Raji (cell line): ENCODE data around the gene AKAP10.

ENCODE experiments used
- POLR2A ChIP-seq: IDR thresholded peaks from 2 replicates; pipeline ENCODE4 v1.6.1; 2011; ENCODE audit warnings: low read depth, low read length, control low read depth; ENCODE audit not compliant: insufficient read depth

AKAP10 gene

DNA sequence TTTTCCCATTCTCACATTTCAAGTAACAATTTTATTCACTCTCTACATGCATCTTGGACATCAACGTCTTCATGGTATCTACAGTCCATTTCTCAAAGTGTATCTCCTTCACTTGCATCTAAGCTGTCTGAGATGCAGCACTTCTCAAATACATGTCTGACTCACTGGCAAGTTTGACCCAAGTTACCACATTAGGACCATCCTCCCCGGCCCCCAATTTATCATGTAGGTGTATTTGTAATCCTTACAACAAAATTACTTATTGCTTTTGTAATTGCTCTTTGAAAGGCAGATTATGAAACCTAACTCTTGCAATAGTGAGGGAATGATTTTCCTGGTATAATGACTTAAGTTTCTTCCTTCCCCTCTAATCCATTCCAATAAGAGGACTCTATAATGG lies 80.9 kb downstream of the AKAP10 start:
- no peak for TF ChIP-seq POLR2A

- no peak for TF ChIP-seq POLR2A
Observed at GRCh38 chr17:19886116-19886515, 91.5 kb downstream of the AKAP10 start.

DNA sequence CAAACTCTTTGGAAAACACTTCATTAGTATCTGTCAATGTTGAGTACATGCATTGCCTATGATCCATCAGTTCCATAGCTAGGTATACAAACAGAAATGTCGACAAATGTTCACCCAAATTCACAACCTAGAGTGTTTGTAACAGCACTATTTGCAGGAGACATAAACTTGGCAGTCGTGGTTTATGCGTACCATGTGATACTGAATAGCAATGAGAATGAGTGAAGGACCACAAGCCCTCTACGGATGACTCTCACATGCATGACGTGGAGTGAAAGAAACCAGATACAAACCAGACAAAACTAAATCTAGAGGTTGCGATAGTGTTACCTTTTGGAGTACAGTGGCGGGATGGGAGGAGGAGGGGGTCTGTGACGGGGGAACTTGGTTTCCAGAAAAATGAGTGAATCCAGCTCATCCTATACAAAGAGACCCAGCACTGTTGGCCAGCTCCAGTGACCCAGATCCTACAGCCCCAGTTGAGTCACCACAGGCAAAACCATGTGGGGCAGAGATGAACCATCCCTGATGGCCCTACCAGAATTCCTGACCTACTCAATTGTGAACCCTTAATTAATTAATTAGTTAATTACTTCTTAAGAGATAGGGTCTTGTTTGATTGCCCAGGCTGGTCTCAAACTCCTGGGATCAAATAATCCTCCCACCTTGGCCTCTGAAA lies 94.0 kb downstream of the AKAP10 start:
- no peak for TF ChIP-seq POLR2A

- no peak for TF ChIP-seq POLR2A
Observed at GRCh38 chr17:19880393-19880792, 97.2 kb downstream of the AKAP10 start.

- no peak for TF ChIP-seq POLR2A
Observed at GRCh38 chr17:19877364-19877945, 100.2 kb downstream of the AKAP10 start.

DNA sequence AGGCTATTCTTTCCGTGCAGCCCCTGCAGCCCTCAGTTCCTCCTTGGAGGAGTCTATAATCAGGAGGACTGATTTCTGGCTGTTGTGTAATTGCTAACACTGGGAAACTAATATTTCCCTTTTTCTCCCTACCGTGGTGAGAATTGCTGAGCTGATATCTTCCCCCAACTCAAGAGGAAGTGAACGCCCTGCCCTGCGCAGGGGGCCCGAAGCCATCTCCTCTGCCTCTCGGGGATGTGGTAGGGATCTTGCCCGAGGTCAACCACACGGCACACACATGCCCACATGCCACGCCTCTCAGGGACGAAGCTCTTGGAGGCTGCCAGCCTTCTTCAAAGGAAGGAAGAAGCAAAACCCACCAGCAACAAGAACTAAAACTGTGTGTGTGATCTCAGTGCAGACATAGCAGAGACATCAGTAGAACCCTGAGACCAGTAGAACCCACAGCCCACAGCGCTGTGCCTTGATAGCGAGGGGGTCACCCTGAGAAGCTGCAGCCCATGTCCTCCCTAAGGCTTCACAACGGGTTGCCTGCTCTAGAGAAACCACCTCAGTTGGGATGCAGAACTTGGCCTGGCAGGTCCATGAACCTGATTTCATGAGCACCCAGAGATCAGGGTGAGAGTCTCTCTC lies 101.0 kb downstream of the AKAP10 start:
- no peak for TF ChIP-seq POLR2A

DNA sequence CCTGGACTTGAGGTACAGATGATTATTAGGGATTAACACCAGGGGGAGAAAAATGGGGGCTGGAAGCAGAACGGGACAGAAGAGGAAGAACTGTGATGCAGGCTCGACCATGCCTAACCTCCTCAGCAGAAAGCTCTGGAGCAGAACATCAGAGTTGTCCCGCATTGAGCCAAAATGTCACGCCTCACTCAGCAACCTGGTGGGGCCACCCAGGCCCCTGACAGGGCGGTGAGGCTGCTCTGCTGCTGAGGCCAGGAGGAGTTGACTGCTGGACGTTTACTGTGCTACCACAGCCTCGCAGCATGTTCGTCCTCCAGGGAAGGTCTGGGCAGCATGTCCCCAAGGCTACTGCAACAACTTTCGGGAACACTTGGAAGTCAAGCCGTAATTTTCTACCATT lies 103.4 kb downstream of the AKAP10 start:
- no peak for TF ChIP-seq POLR2A

- TF ChIP-seq POLR2A = no peak
Observed at GRCh38 chr17:19873346-19873745, 104.3 kb downstream of the AKAP10 start.

GRCh38 chr17:19868079-19868395 lies 109.6 kb downstream of the AKAP10 start:
- no peak for TF ChIP-seq POLR2A

DNA sequence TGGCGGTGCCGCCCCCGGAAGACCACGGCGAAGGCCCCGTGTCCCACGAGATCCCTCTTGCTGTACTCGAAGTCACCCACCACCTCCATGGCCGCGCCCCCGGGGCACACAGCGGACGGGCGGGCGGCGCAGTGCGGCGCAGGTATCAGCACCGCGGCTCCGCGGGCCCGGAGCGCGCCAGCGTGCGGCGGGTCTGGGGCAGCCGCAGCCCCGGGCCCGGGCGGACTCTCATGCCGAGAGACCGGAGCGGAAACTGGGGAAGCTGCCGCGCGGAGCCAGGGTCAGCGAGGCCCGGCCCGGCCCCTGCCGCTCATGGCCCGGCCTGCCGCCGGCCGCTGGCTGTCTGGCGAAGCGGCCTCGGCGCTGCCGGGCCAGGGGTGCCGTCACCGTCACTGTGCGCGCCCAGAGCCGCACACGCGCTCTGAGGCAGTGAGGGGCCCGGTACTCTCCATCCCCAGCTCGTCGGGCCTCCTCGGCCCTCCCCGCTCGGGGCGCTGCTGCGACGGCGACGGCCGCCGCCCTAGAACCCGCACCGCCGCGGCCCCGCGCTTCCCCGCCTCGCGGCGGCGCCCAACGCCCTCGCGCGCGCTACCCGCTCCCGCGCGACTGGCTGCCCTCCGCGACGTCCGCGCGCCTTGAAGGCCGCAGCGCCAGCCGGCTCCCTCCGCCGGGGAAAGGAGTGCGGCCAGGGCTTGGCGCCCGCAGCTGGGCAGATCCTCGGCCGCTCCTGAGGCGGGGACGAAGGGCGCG lies 110.1 kb downstream of the AKAP10 start, which contains the start of gene ULK2:
Gene ULK2, minus strand, starts transcription at position 608 of the 750 bp plus-strand sequence. Its CDS starts 519 bp downstream, at position 89.
- no peak for TF ChIP-seq POLR2A

- TF ChIP-seq POLR2A = no peak
Observed at GRCh38 chr17:19867079-19867328, 110.6 kb downstream of the AKAP10 start.

- no peak for TF ChIP-seq POLR2A
Observed at GRCh38 chr17:19865021-19865420, 112.6 kb downstream of the AKAP10 start.

DNA sequence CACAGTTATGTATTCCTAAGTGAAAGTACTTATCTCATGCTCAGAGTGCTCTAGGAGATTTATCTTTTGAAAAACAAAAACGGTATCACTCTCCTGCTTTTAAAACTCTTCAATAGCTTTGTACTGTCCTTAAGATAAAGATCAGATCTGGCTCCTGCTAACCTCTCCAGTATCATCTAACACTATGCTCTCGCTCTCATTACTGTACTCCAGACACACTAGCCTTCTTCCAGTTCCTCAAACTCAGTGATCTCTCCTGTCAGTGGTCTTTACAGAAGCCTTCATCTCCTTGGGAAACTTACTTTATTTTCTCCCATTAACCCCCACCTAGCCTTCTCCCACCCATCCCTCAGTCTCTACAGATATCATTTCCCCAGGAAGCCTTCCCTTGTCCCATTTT lies 120.0 kb downstream of the AKAP10 start:
- no peak for TF ChIP-seq POLR2A
